ENCODE results near the gene CLPTM1L.

The CLPTM1L gene

GRCh38 chr5:1325870-1326531 lies 18.9 kb downstream of the CLPTM1L start:
- no peak for DNase-seq

GRCh38 chr5:1325191-1325741 lies 19.6 kb downstream of the CLPTM1L start:
- no peak for TF ChIP-seq GATA1 (IDR thresholded peaks at IDR 0.05; ENCODE audit: low read depth, low read length)
- TF ChIP-seq POLR2A (IDR thresholded peaks at IDR 0.05; ENCODE audit: low read length), result no peak
- no peak for DNase-seq

More at GRCh38 chr5:1325870-1326531, 18.9 kb downstream of the CLPTM1L start:
- TF ChIP-seq GATA1 (IDR thresholded peaks at IDR 0.05; ENCODE audit: low read depth, low read length) (no peak), POLR2A (IDR thresholded peaks at IDR 0.05; ENCODE audit: low read length) (no peak)

GRCh38 chr5:1324719-1325190 lies 20.1 kb downstream of the CLPTM1L start:
- DNase-seq, result no peak
- TF ChIP-seq GATA1 (IDR thresholded peaks at IDR 0.05; ENCODE audit: low read depth, low read length), result no peak
- no peak for TF ChIP-seq POLR2A (IDR thresholded peaks at IDR 0.05; ENCODE audit: low read length)

GRCh38 chr5:1324301-1324700 lies 20.6 kb downstream of the CLPTM1L start:
- no peak for DNase-seq
- TF ChIP-seq GATA1 (IDR thresholded peaks at IDR 0.05; ENCODE audit: low read depth, low read length) (no peak), POLR2A (IDR thresholded peaks at IDR 0.05; ENCODE audit: low read length) (no peak)

GRCh38 chr5:1323803-1324173 lies 21.1 kb downstream of the CLPTM1L start:
- no peak for DNase-seq
- TF ChIP-seq GATA1 (IDR thresholded peaks at IDR 0.05; ENCODE audit: low read depth, low read length) (no peak), POLR2A (IDR thresholded peaks at IDR 0.05; ENCODE audit: low read length) (no peak)

- no peak for DNase-seq
- TF ChIP-seq GATA1 (IDR thresholded peaks at IDR 0.05; ENCODE audit: low read depth, low read length) (no peak), POLR2A (IDR thresholded peaks at IDR 0.05; ENCODE audit: low read length) (no peak)
Observed at GRCh38 chr5:1322955-1323802, 21.7 kb downstream of the CLPTM1L start.

GRCh38 chr5:1322036-1322900 lies 22.6 kb downstream of the CLPTM1L start:
- DNase-seq, result no peak
- TF ChIP-seq GATA1 (IDR thresholded peaks at IDR 0.05; ENCODE audit: low read depth, low read length) (no peak), POLR2A (IDR thresholded peaks at IDR 0.05; ENCODE audit: low read length) (no peak)

GRCh38 chr5:1321576-1321975 lies 23.3 kb downstream of the CLPTM1L start:
- DNase-seq, result no peak
- TF ChIP-seq POLR2A (IDR thresholded peaks at IDR 0.05; ENCODE audit: low read length) (no peak), GATA1 (IDR thresholded peaks at IDR 0.05; ENCODE audit: low read depth, low read length) (no peak)

- no peak for DNase-seq
- TF ChIP-seq POLR2A (IDR thresholded peaks at IDR 0.05; ENCODE audit: low read length), result no peak
- TF ChIP-seq GATA1 (IDR thresholded peaks at IDR 0.05; ENCODE audit: low read depth, low read length), result no peak
Observed at GRCh38 chr5:1320436-1321344, 24.2 kb downstream of the CLPTM1L start.

- TF ChIP-seq POLR2A (IDR thresholded peaks at IDR 0.05; ENCODE audit: low read length), result no peak
- TF ChIP-seq GATA1 (IDR thresholded peaks at IDR 0.05; ENCODE audit: low read depth, low read length), result no peak
Observed at GRCh38 chr5:1319436-1320256, 25.3 kb downstream of the CLPTM1L start.

GRCh38 chr5:1318659-1319251 lies 26.1 kb downstream of the CLPTM1L start:
- TF ChIP-seq POLR2A (IDR thresholded peaks at IDR 0.05; ENCODE audit: low read length) (no peak), GATA1 (IDR thresholded peaks at IDR 0.05; ENCODE audit: low read depth, low read length) (no peak)

More at GRCh38 chr5:1319436-1320256, 25.3 kb downstream of the CLPTM1L start:
- DNase-seq, result no peak

More at GRCh38 chr5:1318659-1319251, 26.1 kb downstream of the CLPTM1L start:
- no peak for DNase-seq
